ENCODE measurements around the gene CFAP61. TPM values are rescaled to one million over a fixed set of nuclear protein-coding genes. Genes with fewer than 3 reads are reported as not detected.

The CFAP61 gene
- total RNA-seq, 4 donors from 2014 or later = not detected

GRCh38 chr20:20095114-20095872 is 43.0 kb downstream of the CFAP61 start:
- 83% methylated on average over 10 of the region's 10 CpGs for WGBS
- Histone ChIP-seq H3K4me3 (no peak overlapping the region), H3K27ac (replicated peaks in 1 of 4) (no peak overlapping the region), H3K4me1 (no peaks in the 10 kb centered on the region), H3K27me3 (no peaks in the 10 kb centered on the region), H3K9me3 (no peaks in the 10 kb centered on the region), H3K36me3 (peaks cover 0 to 9% (median 0%) of the 10 kb centered on the region in 4 donors)
- intact Hi-C loops (cut with DNase I) = no loop called here
- no peak for DNase-seq (ENCODE audit: extremely low spot score)
- TF ChIP-seq POLR2AphosphoS5 (IDR thresholded peaks at IDR 0.05) (no peak), EP300 (IDR thresholded peaks at IDR 0.05) (no peak), CTCF (IDR thresholded peaks at IDR 0.05) (no peak), POLR2A (IDR thresholded peaks at IDR 0.05; ENCODE audit: low read depth) (no peak)

- H3K36me3 ChIP-seq = peaks cover 0 to 4% (median 0%) of the 10 kb centered on the region in 4 donors
Measured at GRCh38 chr20:20096421-20096820, 44.1 kb downstream of the CFAP61 start.

GRCh38 chr20:20100881-20101280 is 48.5 kb downstream of the CFAP61 start:
- Histone ChIP-seq H3K36me3 (no peaks in the 10 kb centered on the region), H3K27ac (replicated peaks in 1 of 4) (no peak overlapping the region), H3K27me3 (no peaks in the 10 kb centered on the region), H3K9me3 (no peaks in the 10 kb centered on the region), H3K4me3 (no peak overlapping the region), H3K4me1 (no peaks in the 10 kb centered on the region)
- TF ChIP-seq CTCF (IDR thresholded peaks at IDR 0.05) (no peak), EP300 (IDR thresholded peaks at IDR 0.05) (no peak), POLR2AphosphoS5 (IDR thresholded peaks at IDR 0.05) (no peak)
- intact Hi-C loops (cut with DNase I) = no loop called here
- DNase-seq (ENCODE audit: extremely low spot score) = no peak

More at GRCh38 chr20:20096421-20096820, 44.1 kb downstream of the CFAP61 start:
- intact Hi-C loops (cut with DNase I) = no loop called here
- H3K9me3 ChIP-seq = no peaks in the 10 kb centered on the region
- H3K4me1 ChIP-seq = no peaks in the 10 kb centered on the region
- H3K4me3 ChIP-seq = no peak overlapping the region
- TF ChIP-seq POLR2AphosphoS5 (IDR thresholded peaks at IDR 0.05) (no peak), CTCF (IDR thresholded peaks at IDR 0.05) (no peak), POLR2A (IDR thresholded peaks at IDR 0.05; ENCODE audit: low read depth) (no peak), EP300 (IDR thresholded peaks at IDR 0.05) (no peak)
- no peak for DNase-seq (ENCODE audit: extremely low spot score)
- 84% methylated on average over 11 of the region's 11 CpGs for WGBS
- no peak overlapping the region for H3K27ac ChIP-seq (replicated peaks in 1 of 4)
- no peaks in the 10 kb centered on the region for H3K27me3 ChIP-seq

- Histone ChIP-seq H3K27me3 (no peaks in the 10 kb centered on the region), H3K27ac (replicated peaks in 1 of 4) (no peak overlapping the region), H3K4me1 (no peaks in the 10 kb centered on the region), H3K36me3 (no peaks in the 10 kb centered on the region), H3K4me3 (no peak overlapping the region), H3K9me3 (no peaks in the 10 kb centered on the region)
- no peak for DNase-seq (ENCODE audit: extremely low spot score)
- intact Hi-C loops (cut with DNase I) = no loop called here
- TF ChIP-seq POLR2A (IDR thresholded peaks at IDR 0.05; ENCODE audit: low read depth) (no peak), CTCF (IDR thresholded peaks at IDR 0.05) (no peak), POLR2AphosphoS5 (IDR thresholded peaks at IDR 0.05) (no peak), EP300 (IDR thresholded peaks at IDR 0.05) (no peak)
Measured at GRCh38 chr20:20102163-20102562, 49.8 kb downstream of the CFAP61 start.
